K562 (cell line): ENCODE data around the gene HCRT. TPM values are rescaled to one million over a fixed set of nuclear protein-coding genes. Genes with fewer than 3 reads are reported as not detected.

Source experiments
- ATAC-seq: fragments of 200-7000 bp; cut with Tn5 transposase; 3 replicates; pipeline ENCODE4 v1.9.1; 2020; ENCODE audit warnings: moderate library complexity
- BruUV-seq: library from RNA; stranded (reverse); fragments of 400-500 nt; replicated peaks from 2 replicates; lab custom pipeline; 2021; lab: Mats Ljungman, UMichigan
- CTCF ChIA-PET: fragments of 300-600 bp; formaldehyde crosslinking; extraction: SDS; loops from one replicate; lab custom pipeline; 2021; ENCODE audit warnings: low intra/inter-chr PET ratio; lab: Yijun Ruan, JAX
- POLR2A ChIA-PET: fragments of 300-600, 350-650 bp; sonication (Branson Sonifier 250); formaldehyde crosslinking; extraction: SDS; loops from one replicate; lab custom pipeline; 2021; ENCODE audit warnings: antibody characterized with exemption, inconsistent platforms; lab: Yijun Ruan, JAX
- DNase-seq, 4 experiments: peaks; one replicate each; pipeline versions ENCODE4 v3.0.0 to v3.0.0-alpha.2; 2011 to 2018; ENCODE audit warnings: low spot score in 3 of 4, mixed read lengths in 3 of 4; ENCODE audit errors: extremely low read depth in 1 of 4
- FAIRE-seq: peaks from 2 replicates; lab custom pipeline; 2011; peaks lifted over from hg19 to GRCh38; lab: Jason Lieb, UNC
- H2AFZ ChIP-seq: 2 replicates; pipeline ENCODE4 v1.6.0; 2011; ENCODE audit warnings: low read depth, low read length, control low read depth, inconsistent platforms
- H3K27ac ChIP-seq: fragments of 200-600 bp; 3 replicates; pipeline ENCODE4 v1.8.0; 2011; ENCODE audit warnings: low read depth, mild to moderate bottlenecking, control low read depth, inconsistent platforms, low read length, moderate library complexity, mixed read lengths; ENCODE audit errors: extremely low read depth
- H3K27me3 ChIP-seq, 2 experiments: fragments of 300-600 bp in 1 of 2; 2 replicates in 1 of 2; 3 replicates in 1 of 2; pipeline versions ENCODE4 v1.6.0 to v1.8.0; 2011; ENCODE audit warnings: inconsistent platforms in 2 of 2, low read length in 2 of 2, mild to moderate bottlenecking in 1 of 2, mixed read lengths in 1 of 2, moderate library complexity in 1 of 2; ENCODE audit not compliant: control insufficient read depth in 2 of 2, insufficient read depth in 2 of 2
- H3K36me3 ChIP-seq: fragments of 300-600 bp; 3 replicates; pipeline ENCODE4 v1.8.0; 2011; ENCODE audit warnings: mild to moderate bottlenecking, low read length, inconsistent platforms; ENCODE audit not compliant: control insufficient read depth, insufficient read depth
- H3K4me1 ChIP-seq, 2 experiments: fragments of 200-600 bp in 1 of 2; replicated peaks in 1 of 2; 2 replicates in 1 of 2; 3 replicates in 1 of 2; pipeline versions ENCODE4 v1.5.1 to v1.8.0; 2011; ENCODE audit warnings: inconsistent platforms in 2 of 2, low read length in 2 of 2, mild to moderate bottlenecking in 1 of 2, mixed read lengths in 1 of 2, moderate library complexity in 1 of 2; ENCODE audit not compliant: control insufficient read depth in 2 of 2, insufficient read depth in 2 of 2
- H3K4me2 ChIP-seq: 2 replicates; pipeline ENCODE4 v1.6.1; 2011; ENCODE audit warnings: low read length, control low read depth, inconsistent platforms, mixed read lengths; ENCODE audit not compliant: insufficient read depth
- H3K4me3 ChIP-seq: fragments of 200-600 bp; sonication (generic), shearing (Covaris generic); 2 replicates; pipeline ENCODE4 v1.5.1; 2016; ENCODE audit warnings: control low read depth, inconsistent platforms
- H3K79me2 ChIP-seq: fragments of 200-600 bp; 3 replicates; pipeline ENCODE4 v1.8.0; 2011; ENCODE audit warnings: low read length, inconsistent platforms; ENCODE audit not compliant: control insufficient read depth, insufficient read depth
- H3K9ac ChIP-seq, 2 experiments: 2 replicates each; pipeline versions ENCODE4 v1.6.0 to v1.6.1; 2011; ENCODE audit warnings: low read depth in 2 of 2, low read length in 2 of 2, control low read depth in 1 of 2, inconsistent platforms in 1 of 2, mild to moderate bottlenecking in 1 of 2, mixed read lengths in 1 of 2; ENCODE audit not compliant: insufficient read depth in 1 of 2
- H3K9me1 ChIP-seq: one replicate; pipeline ENCODE4 v1.6.0; 2011; ENCODE audit warnings: inconsistent platforms, mild to moderate bottlenecking, low read length, moderate library complexity; ENCODE audit not compliant: control insufficient read depth, insufficient read depth
- H3K9me3 ChIP-seq: replicated peaks from 2 replicates; pipeline ENCODE4 v1.5.1; 2011; ENCODE audit warnings: low read depth, low read length, inconsistent platforms; ENCODE audit not compliant: control insufficient read depth, insufficient read depth
- H4K20me1 ChIP-seq: replicated peaks from 2 replicates; pipeline ENCODE4 v1.6.1; 2011; ENCODE audit warnings: low read length, inconsistent platforms, mixed read lengths; ENCODE audit not compliant: control insufficient read depth, insufficient read depth
- POLR2G ChIP-seq: fragments of 200-400 bp; formaldehyde crosslinking; IDR thresholded peaks from 2 replicates; pipeline ENCODE4 v1.6.1; 2017; ENCODE audit warnings: low read depth, mild to moderate bottlenecking, antibody characterized with exemption, low read length, moderate library complexity
- PTRF ChIP-seq: fragments of 450-650 bp; IDR thresholded peaks from 2 replicates; pipeline ENCODE4 v1.6.1; 2016; ENCODE audit warnings: mild to moderate bottlenecking, missing genetic modification characterization, missing compliant biosample characterization
- ZNF551 ChIP-seq: fragments of 250-450 bp; sonication (Bioruptor Pico); IDR thresholded peaks from 2 replicates; pipeline ENCODE4 v1.5.0; 2021; ENCODE audit warnings: mild to moderate bottlenecking, moderate library complexity
- WGBS: fragments of 100-300 bp; shearing (Covaris generic); methylation state at CpG from one replicate; pipeline ENCODE4 v1.1.6; 2016; ENCODE audit warnings: low coverage, mixed read lengths; ENCODE audit not compliant: insufficient coverage; ENCODE audit errors: missing lambda C conversion rate; 5-methylcytosine and 5-hydroxymethylcytosine counted together
- in situ Hi-C: fragments of 300-500 bp; cut with MboI; formaldehyde crosslinking; loops from 4 replicates; pipeline ENCODE4 v1.15.0; 2018; ENCODE audit warnings: inconsistent platforms, mixed read lengths
- intact Hi-C: fragments of 100-400 bp; cut with micrococcal nuclease; formaldehyde crosslinking; loops from 2 replicates; pipeline ENCODE4 v1.14.2; 2022
- polyA plus RNA-seq, 8 experiments: library from polyadenylated mRNA; depleted of rRNA in 4 of 8; stranded (reverse) in 5 of 8; unstranded in 3 of 8; fragments of >200 nt; fragmentation: Nextera tagmentation in 2 of 8; fragmentation: Illumina TruSeq in 1 of 8; extraction: Ambion mirVana in 2 of 8; extraction: Trizol in 1 of 8; gene quantifications; 2 replicates each; pipeline versions ENCODE4 v1.2.1 to v1.2.3, GENCODE V29; 2011 to 2014; ENCODE audit warnings: inconsistent platforms in 1 of 8, missing spikeins in 1 of 8
- total RNA-seq, 7 experiments: library from RNA; depleted of rRNA in 6 of 7; stranded (reverse); fragments of >200 nt in 6 of 7; fragmentation: Illumina TruSeq in 2 of 7; extraction: Trizol in 2 of 7; gene quantifications; 2 replicates each; pipeline versions ENCODE4 v1.2.1 to v1.2.3, GENCODE V29; 2011 to 2021; ENCODE audit warnings: low replicate concordance in 1 of 7

Gene HCRT
- total and polyA plus RNA-seq, 9 of the 15 experiments (the other 6 are each of a cell fraction or from before 2014, with no cell fraction given): not detected

DNA sequence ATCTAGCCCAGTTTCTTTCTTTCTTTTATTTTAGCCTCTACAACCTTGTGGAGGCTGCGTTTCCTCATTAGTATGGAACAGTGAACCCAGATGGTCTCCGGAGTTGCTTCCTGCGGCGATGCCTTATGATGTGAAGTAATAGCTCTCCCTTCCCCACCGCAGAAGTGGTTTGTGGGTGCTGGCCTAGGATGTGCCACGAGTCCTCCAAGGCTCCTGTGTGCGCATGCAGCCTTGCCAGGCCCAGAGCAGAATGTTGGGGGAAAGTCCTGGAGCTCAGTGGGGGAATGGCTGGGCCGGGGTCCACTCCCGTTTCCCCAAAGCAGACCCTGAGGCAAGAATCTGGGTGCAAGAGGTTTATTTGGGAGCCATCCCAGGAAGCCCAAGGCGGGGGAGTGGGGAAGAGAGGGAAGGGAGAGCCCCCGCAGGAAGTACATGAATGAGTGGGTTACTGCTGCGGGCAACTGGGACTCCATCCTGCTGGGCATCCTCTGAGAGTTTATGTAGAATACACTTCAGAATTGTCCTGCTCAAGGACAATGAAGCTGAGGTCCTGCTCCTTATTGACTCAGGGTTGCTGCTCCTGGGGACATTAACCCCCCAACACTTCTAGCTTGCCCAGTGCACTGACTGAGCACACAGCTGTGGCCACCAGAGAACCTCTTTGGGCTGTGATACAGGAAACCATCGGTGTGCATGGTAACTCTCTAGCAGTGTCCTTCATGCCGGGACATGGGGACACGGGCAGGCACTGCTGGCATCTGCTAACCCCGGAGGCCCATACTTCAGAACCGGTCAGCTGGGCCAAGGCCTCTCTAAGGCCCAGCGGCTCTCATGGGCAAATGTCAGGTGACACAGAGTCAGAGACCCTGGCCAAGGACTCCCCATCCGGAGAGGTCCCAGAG lies 3.7 kb upstream of the HCRT start:
- Histone ChIP-seq H3K4me3 (no peak overlapping the region), H2AFZ (no peak overlapping the region), H3K9me3 (no peaks in the 10 kb centered on the region), H4K20me1 (no peaks in the 10 kb centered on the region), H3K36me3 (peaks cover 2% of the 10 kb centered on the region; the same call in 1 of the 3 replicates), H3K9ac (peak overlapping the region in 1 of 2 experiments; percentile 61; a peak in 1 of 4 replicates), H3K4me1 (peaks cover 13 to 45% of the 10 kb centered on the region in 2 experiments; a peak in 4 of 5 replicates), H3K27me3 (no peaks in the 10 kb centered on the region), H3K27ac (no peak overlapping the region), H3K9me1 (no peaks in the 10 kb centered on the region), H3K4me2 (no peak overlapping the region), H3K79me2 (peaks cover 9% of the 10 kb centered on the region; the same call in 2 of the 3 replicates)
- no peak for ATAC-seq
- FAIRE-seq: no peak
- 0 out of 2 replicates have a peak, but pooled peaks have one; percentile 8 for TF ChIP-seq POLR2G
- no peak for TF ChIP-seq PTRF (tag)
- no peak for TF ChIP-seq ZNF551
- ChIA-PET POLR2A (interaction anchor here (0.5 to 1.2 kb wide), 2 partner anchors 9 to 89 kb away, joined by 3 read pairs; no protein-coding TSS in a partner anchor), CTCF (no interaction called here)
- intact Hi-C loops (loop anchor here (10.0 kb wide), 1 partner anchor 216 kb away; no protein-coding TSS in a partner anchor), in situ Hi-C loops (no loop called here)
- no TSS peak for BruUV-seq
- no peak for DNase-seq
- WGBS: 73% methylated on average over 19 of the region's 19 CpGs
